AML-193 (cell line): Measurements from ENCODE around the gene SLC25A45.
"Not testable (repeated sequence)": the region's sequence is repeated elsewhere in the genome, so short reads cannot be mapped to it uniquely, and the experiment has no call there.

Source experiments
- DNase-seq, 2 experiments: peaks; one replicate each; lab custom pipeline; 2025; lab: John Stamatoyannopoulos, UW

The SLC25A45 gene

GRCh38 chr11:65421794-65422632 lies 39.6 kb upstream of the SLC25A45 start:
- peak; percentile 72 to 76 for DNase-seq

- peak; percentile 79 to 88 for DNase-seq
Measured at GRCh38 chr11:65420979-65421793, 38.7 kb upstream of the SLC25A45 start.

- DNase-seq = no peak
Measured at GRCh38 chr11:65420506-65420905, 38.1 kb upstream of the SLC25A45 start.

- DNase-seq = peak; percentile 57 to 61
Measured at GRCh38 chr11:65419772-65420481, 37.5 kb upstream of the SLC25A45 start.

- no peak for DNase-seq
Measured at GRCh38 chr11:65419460-65419771, 37.0 kb upstream of the SLC25A45 start.

GRCh38 chr11:65418681-65419459 lies 36.4 kb upstream of the SLC25A45 start:
- peak; percentile 96 to 99 for DNase-seq

GRCh38 chr11:65418431-65418680 lies 35.9 kb upstream of the SLC25A45 start:
- DNase-seq = no peak

GRCh38 chr11:65417702-65418430 lies 35.4 kb upstream of the SLC25A45 start:
- DNase-seq = no peak

- no peak for DNase-seq
Measured at GRCh38 chr11:65416841-65417701, 34.6 kb upstream of the SLC25A45 start.

- peak; percentile 71 for DNase-seq
Measured at GRCh38 chr11:65416341-65416824, 33.9 kb upstream of the SLC25A45 start.

- no peak for DNase-seq
Measured at GRCh38 chr11:65415499-65416340, 33.3 kb upstream of the SLC25A45 start.

- DNase-seq = no peak
Measured at GRCh38 chr11:65414776-65415498, 32.5 kb upstream of the SLC25A45 start.

- DNase-seq = not testable (repeated sequence)
Measured at GRCh38 chr11:65413077-65413664, 30.7 kb upstream of the SLC25A45 start.

GRCh38 chr11:65412271-65413076 lies 30.0 kb upstream of the SLC25A45 start:
- no peak for DNase-seq

- DNase-seq = no peak
Measured at GRCh38 chr11:65411681-65412070, 29.2 kb upstream of the SLC25A45 start.

GRCh38 chr11:65410936-65411680 lies 28.7 kb upstream of the SLC25A45 start:
- DNase-seq = no peak
